ENCODE results near the gene PTPRM.

PTPRM gene

GRCh38 chr18:8018701-8019331, 451.7 kb downstream of the PTPRM start:
- H2BK12ac ChIP-seq (ENCODE audit: low read length in 2 of 2), result no peak overlapping the region
- H3K9ac ChIP-seq (ENCODE audit: low read length), result no peak overlapping the region
- no peak overlapping the region for H3K14ac ChIP-seq (ENCODE audit: low read length in 2 of 2)
- H3K4me2 ChIP-seq (ENCODE audit: low read length, poor library complexity, severe bottlenecking), result no peak overlapping the region
- no peak overlapping the region for H2BK5ac ChIP-seq (ENCODE audit: low read depth, low read length, poor library complexity, severe bottlenecking)
- no peak overlapping the region for H2AK5ac ChIP-seq (ENCODE audit: low read length, severe bottlenecking)
- no peak overlapping the region for H2AFZ ChIP-seq (ENCODE audit: low read depth, low read length)
- no peak overlapping the region for H2BK15ac ChIP-seq (ENCODE audit: low read depth, poor library complexity, severe bottlenecking)
- H2BK120ac ChIP-seq (ENCODE audit: low read depth, low read length), result no peak overlapping the region
- no peak for DNase-seq
- no peak overlapping the region for H3K4me3 ChIP-seq (ENCODE audit: insufficient read depth in 1 of 2, low read depth in 1 of 2, low read length in 2 of 2)
- H3K36me3 ChIP-seq (ENCODE audit: control insufficient read depth in 1 of 2, insufficient read depth in 2 of 2, low read depth in 1 of 2, low read length in 2 of 2), result no peaks in the 10 kb centered on the region
- H4K8ac ChIP-seq (ENCODE audit: low read length), result no peak overlapping the region
- no peak overlapping the region for H4K91ac ChIP-seq (ENCODE audit: low read length)
- H3K4ac ChIP-seq (ENCODE audit: low read depth in 1 of 2, low read length in 2 of 2), result no peak overlapping the region
- H3K18ac ChIP-seq (ENCODE audit: low read depth in 1 of 2, low read length in 2 of 2), result peak overlapping the region in 1 of 2 experiments; percentile 48
- H3K4me1 ChIP-seq (ENCODE audit: control insufficient read depth, insufficient read depth, low read depth, low read length), result no peaks in the 10 kb centered on the region
- 100% methylated on average over 3 of the region's 6 CpGs for WGBS
- H3K23ac ChIP-seq (ENCODE audit: low read length in 2 of 2), result no peak overlapping the region
- H3K27ac ChIP-seq (ENCODE audit: low read length, poor library complexity, severe bottlenecking), result no peak overlapping the region
- no peaks in the 10 kb centered on the region for H3K9me3 ChIP-seq (ENCODE audit: control insufficient read depth, low read length)
- H3K79me1 ChIP-seq (replicated peaks; ENCODE audit: low read length, poor library complexity, severe bottlenecking), result peaks cover 26% of the 10 kb centered on the region
- no peaks in the 10 kb centered on the region for H3K27me3 ChIP-seq (ENCODE audit: control insufficient read depth in 1 of 2, insufficient read depth in 1 of 2, low read length in 2 of 2)

GRCh38 chr18:8019600-8019999, 452.5 kb downstream of the PTPRM start:
- Histone ChIP-seq H2BK120ac (ENCODE audit: low read depth, low read length) (no peak overlapping the region), H3K4me3 (ENCODE audit: insufficient read depth in 1 of 2, low read depth in 1 of 2, low read length in 2 of 2) (no peak overlapping the region), H2BK5ac (ENCODE audit: low read depth, low read length, poor library complexity, severe bottlenecking) (no peak overlapping the region), H3K27ac (ENCODE audit: low read length, poor library complexity, severe bottlenecking) (no peak overlapping the region), H4K91ac (ENCODE audit: low read length) (no peak overlapping the region), H3K79me1 (replicated peaks; ENCODE audit: low read length, poor library complexity, severe bottlenecking) (peaks cover 29% of the 10 kb centered on the region), H3K9ac (ENCODE audit: low read length) (no peak overlapping the region), H3K4me1 (ENCODE audit: control insufficient read depth, insufficient read depth, low read depth, low read length) (no peaks in the 10 kb centered on the region), H3K4ac (ENCODE audit: low read depth in 1 of 2, low read length in 2 of 2) (no peak overlapping the region), H2AFZ (ENCODE audit: low read depth, low read length) (no peak overlapping the region), H2AK5ac (ENCODE audit: low read length, severe bottlenecking) (no peak overlapping the region), H3K18ac (ENCODE audit: low read depth in 1 of 2, low read length in 2 of 2) (no peak overlapping the region), H3K27me3 (ENCODE audit: control insufficient read depth in 1 of 2, insufficient read depth in 1 of 2, low read length in 2 of 2) (no peaks in the 10 kb centered on the region), H2BK15ac (ENCODE audit: low read depth, poor library complexity, severe bottlenecking) (no peak overlapping the region), H3K36me3 (ENCODE audit: control insufficient read depth in 1 of 2, insufficient read depth in 2 of 2, low read depth in 1 of 2, low read length in 2 of 2) (no peaks in the 10 kb centered on the region), H3K23ac (ENCODE audit: low read length in 2 of 2) (no peak overlapping the region), H3K4me2 (ENCODE audit: low read length, poor library complexity, severe bottlenecking) (no peak overlapping the region), H3K14ac (ENCODE audit: low read length in 2 of 2) (no peak overlapping the region), H3K9me3 (ENCODE audit: control insufficient read depth, low read length) (no peaks in the 10 kb centered on the region), H4K8ac (ENCODE audit: low read length) (no peak overlapping the region), H2BK12ac (ENCODE audit: low read length in 2 of 2) (no peak overlapping the region)
- DNase-seq, result no peak
- no CpG with 5 or more reads among the region's 1 CpG for WGBS

- no peaks in the 10 kb centered on the region for H3K36me3 ChIP-seq (ENCODE audit: control insufficient read depth in 1 of 2, insufficient read depth in 2 of 2, low read depth in 1 of 2, low read length in 2 of 2)
- H3K18ac ChIP-seq (ENCODE audit: low read depth in 1 of 2, low read length in 2 of 2), result peak overlapping the region in 1 of 2 experiments; percentile 30
- DNase-seq, result peak; percentile 46
- no peak overlapping the region for H3K14ac ChIP-seq (ENCODE audit: low read length in 2 of 2)
- no peak overlapping the region for H2AK5ac ChIP-seq (ENCODE audit: low read length, severe bottlenecking)
- no peak overlapping the region for H3K4me3 ChIP-seq (ENCODE audit: insufficient read depth in 1 of 2, low read depth in 1 of 2, low read length in 2 of 2)
- H3K9me3 ChIP-seq (ENCODE audit: control insufficient read depth, low read length), result no peaks in the 10 kb centered on the region
- H3K27ac ChIP-seq (ENCODE audit: low read length, poor library complexity, severe bottlenecking), result no peak overlapping the region
- H2BK120ac ChIP-seq (ENCODE audit: low read depth, low read length), result no peak overlapping the region
- no peak overlapping the region for H4K8ac ChIP-seq (ENCODE audit: low read length)
- no peak overlapping the region for H2BK5ac ChIP-seq (ENCODE audit: low read depth, low read length, poor library complexity, severe bottlenecking)
- H2BK12ac ChIP-seq (ENCODE audit: low read length in 2 of 2), result peak overlapping the region in 1 of 2 experiments; percentile 55
- H3K4me1 ChIP-seq (ENCODE audit: control insufficient read depth, insufficient read depth, low read depth, low read length), result no peaks in the 10 kb centered on the region
- H4K91ac ChIP-seq (ENCODE audit: low read length), result no peak overlapping the region
- H3K79me1 ChIP-seq (replicated peaks; ENCODE audit: low read length, poor library complexity, severe bottlenecking), result peaks cover 30% of the 10 kb centered on the region
- no peak overlapping the region for H2AFZ ChIP-seq (ENCODE audit: low read depth, low read length)
- no peak overlapping the region for H3K4ac ChIP-seq (ENCODE audit: low read depth in 1 of 2, low read length in 2 of 2)
- 64% methylated on average over 6 of the region's 7 CpGs for WGBS
- H3K4me2 ChIP-seq (ENCODE audit: low read length, poor library complexity, severe bottlenecking), result no peak overlapping the region
- H2BK15ac ChIP-seq (ENCODE audit: low read depth, poor library complexity, severe bottlenecking), result no peak overlapping the region
- H3K27me3 ChIP-seq (ENCODE audit: control insufficient read depth in 1 of 2, insufficient read depth in 1 of 2, low read length in 2 of 2), result no peaks in the 10 kb centered on the region
- no peak overlapping the region for H3K23ac ChIP-seq (ENCODE audit: low read length in 2 of 2)
- H3K9ac ChIP-seq (ENCODE audit: low read length), result peak overlapping the region; percentile 20
These were observed 453.2 kb downstream of the PTPRM start for GRCh38 chr18:8020132-8020846.

- Histone ChIP-seq H3K9ac (ENCODE audit: low read length) (no peak overlapping the region), H2BK15ac (ENCODE audit: low read depth, poor library complexity, severe bottlenecking) (no peak overlapping the region), H3K36me3 (ENCODE audit: control insufficient read depth in 1 of 2, insufficient read depth in 2 of 2, low read depth in 1 of 2, low read length in 2 of 2) (peaks cover 0 to 10% of the 10 kb centered on the region in 2 experiments)
These were observed 461.9 kb downstream of the PTPRM start for GRCh38 chr18:8029061-8029460.

More at GRCh38 chr18:8029061-8029460, 461.9 kb downstream of the PTPRM start:
- Histone ChIP-seq H3K9me3 (ENCODE audit: control insufficient read depth, low read length) (no peaks in the 10 kb centered on the region), H2BK120ac (ENCODE audit: low read depth, low read length) (no peak overlapping the region), H3K18ac (ENCODE audit: low read depth in 1 of 2, low read length in 2 of 2) (no peak overlapping the region), H3K4me1 (ENCODE audit: control insufficient read depth, insufficient read depth, low read depth, low read length) (peaks cover 4% of the 10 kb centered on the region), H3K23ac (ENCODE audit: low read length in 2 of 2) (no peak overlapping the region), H3K79me1 (replicated peaks; ENCODE audit: low read length, poor library complexity, severe bottlenecking) (peaks cover 35% of the 10 kb centered on the region), H2AFZ (ENCODE audit: low read depth, low read length) (no peak overlapping the region), H2AK5ac (ENCODE audit: low read length, severe bottlenecking) (no peak overlapping the region), H4K91ac (ENCODE audit: low read length) (peak overlapping the region; percentile 18), H3K27me3 (ENCODE audit: control insufficient read depth in 1 of 2, insufficient read depth in 1 of 2, low read length in 2 of 2) (no peaks in the 10 kb centered on the region), H3K4me3 (ENCODE audit: insufficient read depth in 1 of 2, low read depth in 1 of 2, low read length in 2 of 2) (no peak overlapping the region), H3K4ac (ENCODE audit: low read depth in 1 of 2, low read length in 2 of 2) (no peak overlapping the region), H2BK5ac (ENCODE audit: low read depth, low read length, poor library complexity, severe bottlenecking) (no peak overlapping the region), H2BK12ac (ENCODE audit: low read length in 2 of 2) (no peak overlapping the region), H3K4me2 (ENCODE audit: low read length, poor library complexity, severe bottlenecking) (no peak overlapping the region), H3K27ac (ENCODE audit: low read length, poor library complexity, severe bottlenecking) (no peak overlapping the region), H3K14ac (ENCODE audit: low read length in 2 of 2) (no peak overlapping the region), H4K8ac (ENCODE audit: low read length) (no peak overlapping the region)
- no peak for DNase-seq

Measured in mesenchymal stem cell (in vitro differentiated cells and primary cell).